Kidney tubule cell (primary cell): ENCODE measurements around the gene HOMER1.

Experiments used
- DNase-seq: peaks from one replicate; pipeline ENCODE4 v3.0.0-alpha.2; 2018; ENCODE audit warnings: low spot score

Gene HOMER1

DNA sequence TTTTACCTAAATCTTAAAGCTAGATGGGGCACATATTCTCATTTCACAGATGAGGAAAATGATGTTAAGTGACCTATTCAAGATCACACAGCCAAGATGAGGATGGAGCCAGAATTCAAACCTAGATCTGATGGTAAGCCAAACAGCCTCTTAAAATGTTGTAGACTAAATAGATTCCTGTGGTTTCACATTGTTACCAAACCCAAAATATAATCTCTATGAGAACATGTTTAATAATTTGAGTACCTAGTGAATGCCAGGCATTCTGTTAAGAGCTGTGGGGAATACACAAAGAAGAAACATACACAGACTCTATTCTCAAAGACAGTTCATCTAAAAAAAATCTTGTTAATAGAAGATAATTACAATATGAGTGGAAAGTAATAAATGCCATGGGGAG, 25.2 kb downstream of the HOMER1 start:
- DNase-seq, result no peak

DNA sequence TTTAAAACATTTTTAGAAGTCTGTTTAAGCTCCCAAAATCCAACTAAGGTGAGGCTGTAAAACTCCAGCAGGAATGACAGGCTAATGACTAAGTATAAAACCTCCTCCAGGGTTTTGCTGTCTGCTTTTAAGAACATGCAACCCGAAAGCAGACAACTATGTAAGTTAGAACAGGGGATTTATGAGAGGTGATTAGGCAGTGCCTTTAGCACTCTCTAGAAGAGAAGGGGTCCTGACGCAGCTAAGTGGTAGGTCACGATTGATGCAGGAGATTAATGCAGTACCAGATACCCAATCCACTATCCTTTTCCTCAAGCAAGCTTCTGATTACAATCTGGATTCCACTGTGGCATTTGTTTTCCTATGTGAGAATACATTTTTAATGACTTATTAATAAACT, 25.9 kb downstream of the HOMER1 start:
- no peak for DNase-seq

DNA sequence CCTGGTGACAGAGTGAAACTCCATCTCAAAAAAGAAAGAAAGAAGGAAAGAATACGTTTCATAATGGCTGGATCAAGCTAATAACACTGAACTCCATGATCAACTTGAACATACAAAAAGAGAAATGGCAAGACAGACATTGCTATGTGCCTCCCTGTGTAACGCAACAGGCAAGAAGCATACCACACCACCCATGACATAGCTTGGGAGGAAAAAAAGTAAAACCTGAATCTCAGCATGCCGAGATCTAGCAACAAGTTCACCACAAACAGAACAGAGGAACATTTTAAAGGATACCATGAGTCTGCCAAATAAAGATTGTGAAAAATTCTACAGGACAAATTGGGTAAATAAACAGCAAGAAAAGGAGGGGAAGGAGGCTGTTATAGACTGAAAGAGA, 26.7 kb downstream of the HOMER1 start:
- DNase-seq, result no peak

DNA sequence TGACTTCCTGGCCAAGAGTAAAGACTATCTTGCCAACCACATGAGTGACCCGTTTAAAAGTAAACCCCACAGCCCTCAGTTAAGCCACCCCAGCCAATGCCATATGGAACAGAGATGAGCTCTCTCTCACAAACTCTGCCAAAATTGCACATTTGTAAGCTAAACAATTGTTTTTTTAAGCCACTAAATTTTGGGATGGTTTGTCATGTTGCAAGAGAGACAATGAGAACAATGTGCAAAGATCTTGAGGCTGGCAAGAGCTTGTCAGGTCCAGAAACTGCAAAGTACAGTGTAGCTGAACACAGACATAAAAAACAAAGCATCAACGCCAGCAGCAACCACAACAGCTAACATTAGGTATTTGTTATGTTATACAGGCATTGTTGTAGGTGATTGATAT, 27.8 kb downstream of the HOMER1 start:
- DNase-seq, result no peak

DNA sequence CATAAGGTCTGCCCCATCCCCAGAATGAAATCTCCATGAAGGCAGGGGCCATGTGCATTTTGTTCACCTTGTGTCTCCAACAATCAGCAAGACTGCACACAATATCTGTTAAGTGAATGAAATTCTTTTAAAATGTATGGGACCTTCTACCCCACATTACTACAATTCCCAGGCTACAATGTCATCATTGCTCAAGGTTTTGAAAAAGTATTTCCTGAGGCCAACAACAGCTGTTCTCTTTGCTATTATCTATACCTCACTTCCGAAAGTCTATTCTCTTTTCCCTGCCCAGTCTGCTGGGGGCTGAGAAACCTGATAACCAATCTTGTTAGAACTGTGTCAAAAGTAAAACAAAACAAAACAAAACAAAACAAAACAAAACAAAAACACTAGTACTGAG, 29.2 kb downstream of the HOMER1 start:
- no peak for DNase-seq

DNA sequence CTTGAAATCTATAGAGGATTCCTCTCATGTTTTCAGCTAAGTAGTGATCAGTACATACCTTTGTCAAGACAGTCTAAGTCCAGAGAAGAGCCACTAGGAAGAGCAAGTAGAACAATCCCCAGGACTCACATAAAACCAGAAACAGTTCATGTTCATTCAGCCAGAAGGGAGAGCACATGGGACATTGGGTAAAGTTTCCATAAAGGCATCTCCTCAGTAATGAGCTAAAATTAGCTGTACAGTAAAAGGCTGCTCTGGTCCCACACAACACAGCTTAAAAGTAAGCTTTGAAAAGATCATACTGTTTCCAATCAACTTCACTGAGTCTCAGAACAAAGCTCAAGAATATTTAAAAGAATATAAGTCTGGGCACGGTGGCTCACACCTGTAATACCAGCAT, 32.4 kb downstream of the HOMER1 start:
- no peak for DNase-seq

DNA sequence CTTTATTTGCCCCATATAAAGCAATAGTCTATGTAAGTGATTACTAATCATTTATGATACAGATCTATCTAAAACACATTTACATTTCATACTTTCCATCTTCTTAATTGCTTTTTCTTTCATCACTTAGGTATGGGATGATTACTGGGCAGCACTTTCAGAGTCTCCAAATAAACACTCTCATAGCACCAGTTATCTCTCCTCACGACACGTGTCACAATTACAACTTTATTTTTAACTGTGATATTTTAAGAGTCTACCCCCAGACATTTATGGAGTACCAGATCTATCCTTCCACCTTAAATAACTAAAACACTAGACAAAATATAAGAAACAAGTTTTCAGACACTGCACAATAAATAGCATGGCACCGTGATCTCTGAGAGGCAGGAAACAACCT, 32.9 kb downstream of the HOMER1 start:
- no peak for DNase-seq

DNA sequence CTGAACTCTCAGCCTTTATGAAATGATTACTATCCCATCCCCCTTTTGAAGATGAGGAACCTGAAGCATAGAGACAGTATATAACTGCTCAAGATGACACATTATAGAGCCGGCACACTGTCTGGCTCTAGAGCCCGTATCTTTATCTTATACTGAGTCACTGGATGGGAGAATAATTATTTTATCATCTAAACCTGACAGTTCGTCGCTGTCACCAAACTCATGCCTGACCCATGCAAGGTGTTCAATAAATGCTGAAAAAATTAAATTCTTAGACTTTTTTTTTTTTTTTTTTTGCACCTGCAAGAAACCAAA, 38.8 kb downstream of the HOMER1 start:
- DNase-seq, result no peak

DNA sequence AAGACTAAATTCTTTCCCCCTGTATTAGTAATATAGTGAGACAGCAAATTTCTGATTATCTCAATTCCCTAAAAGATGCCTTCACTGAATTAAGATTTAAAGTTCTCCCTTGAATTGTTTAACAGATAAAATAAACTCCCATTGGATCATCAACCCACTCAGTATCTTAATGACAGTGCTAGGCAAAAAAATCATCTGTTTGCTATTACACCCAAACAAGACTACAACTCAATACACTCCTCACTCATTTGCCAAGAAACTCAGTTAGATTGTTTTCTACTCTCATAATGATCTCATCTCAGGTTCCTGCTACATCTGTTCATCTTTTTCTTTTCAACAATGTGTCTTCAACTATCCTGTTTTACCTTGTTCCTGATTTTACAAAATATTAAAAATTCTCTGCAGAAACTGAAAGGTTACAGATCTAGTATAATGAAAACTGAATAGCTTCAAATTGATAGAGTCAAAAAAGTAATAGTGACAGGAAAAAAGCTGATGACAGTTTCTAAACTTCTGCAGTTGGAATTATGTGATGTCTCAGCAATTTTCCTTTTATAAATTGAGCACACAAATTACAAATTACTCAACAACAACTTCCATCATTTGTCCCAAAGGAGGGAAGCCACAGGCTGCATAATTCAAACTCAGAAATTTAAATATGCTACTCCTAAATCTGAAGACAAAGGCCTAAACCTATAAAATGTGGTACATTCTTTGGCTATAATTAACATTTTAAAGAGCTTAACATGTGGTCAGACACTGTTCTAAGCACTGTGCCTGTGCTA, 39.4 kb downstream of the HOMER1 start:
- no peak for DNase-seq

DNA sequence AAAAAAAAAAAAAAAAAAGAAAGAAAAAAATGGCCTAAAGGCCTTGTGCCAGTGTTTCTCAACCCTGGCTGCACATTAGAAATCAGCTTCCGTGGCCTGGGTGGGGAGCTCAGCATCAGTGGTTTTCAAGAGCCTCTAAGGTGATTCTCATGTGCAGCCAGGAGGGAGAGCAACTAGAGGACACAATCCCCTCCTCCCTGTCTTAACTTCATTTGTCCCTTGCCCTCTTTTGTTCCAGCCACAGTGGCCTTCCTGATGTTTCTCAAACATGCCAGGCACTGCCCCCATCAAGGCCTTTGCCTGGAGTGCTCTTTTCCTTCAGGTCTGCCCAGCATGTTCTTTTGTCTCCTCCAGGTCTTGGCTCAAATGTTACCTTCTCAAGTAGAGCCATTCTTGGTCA, 42.4 kb downstream of the HOMER1 start:
- no peak for DNase-seq

DNA sequence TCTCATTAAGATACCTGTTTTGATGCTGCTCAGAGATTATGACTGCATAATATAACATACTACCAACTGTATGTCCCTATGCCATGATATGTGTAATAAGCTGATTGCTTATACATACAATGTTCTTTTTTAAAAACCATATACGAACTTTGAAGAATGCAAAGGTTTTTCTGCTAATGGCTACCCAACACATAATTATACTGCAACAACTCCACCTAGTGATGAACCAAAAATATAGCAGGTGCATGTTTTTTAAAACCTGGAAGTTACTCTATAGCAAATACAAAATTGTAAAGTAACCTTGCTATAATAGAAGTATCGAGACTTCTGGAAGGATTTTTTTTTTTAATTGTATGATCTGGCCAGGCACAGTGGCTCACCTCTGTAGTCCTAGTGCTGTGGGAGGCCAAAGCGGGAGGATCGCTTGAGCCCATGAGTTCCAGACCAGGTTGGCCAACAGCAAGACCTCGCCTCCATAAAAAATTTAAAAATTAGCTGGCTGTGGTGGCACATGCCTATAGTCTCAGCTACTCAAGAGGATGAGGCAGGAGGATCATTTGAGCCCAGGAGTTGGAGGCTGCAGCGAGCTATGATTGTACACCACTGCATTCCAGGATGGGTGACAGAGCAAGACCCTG, 49.1 kb downstream of the HOMER1 start:
- peak; percentile 44 for DNase-seq

DNA sequence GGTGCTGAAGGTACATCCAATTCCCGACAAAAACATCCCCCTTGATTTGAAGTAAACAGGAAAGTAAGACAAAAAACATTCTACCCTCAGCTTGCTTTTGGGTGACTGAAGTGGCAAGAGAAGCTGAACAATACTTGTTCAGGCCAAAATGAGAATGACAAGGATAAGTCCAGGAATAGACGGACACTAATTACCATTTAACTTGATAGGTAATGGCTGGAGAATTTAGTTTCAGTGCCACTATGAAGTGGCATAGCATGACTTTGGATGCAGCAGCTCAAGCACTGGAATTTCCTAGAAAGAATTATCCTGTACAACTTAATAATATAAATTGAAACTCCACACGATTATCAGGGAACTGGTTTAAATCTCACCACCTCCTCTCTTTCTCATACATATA, 49.7 kb downstream of the HOMER1 start:
- no peak for DNase-seq

DNA sequence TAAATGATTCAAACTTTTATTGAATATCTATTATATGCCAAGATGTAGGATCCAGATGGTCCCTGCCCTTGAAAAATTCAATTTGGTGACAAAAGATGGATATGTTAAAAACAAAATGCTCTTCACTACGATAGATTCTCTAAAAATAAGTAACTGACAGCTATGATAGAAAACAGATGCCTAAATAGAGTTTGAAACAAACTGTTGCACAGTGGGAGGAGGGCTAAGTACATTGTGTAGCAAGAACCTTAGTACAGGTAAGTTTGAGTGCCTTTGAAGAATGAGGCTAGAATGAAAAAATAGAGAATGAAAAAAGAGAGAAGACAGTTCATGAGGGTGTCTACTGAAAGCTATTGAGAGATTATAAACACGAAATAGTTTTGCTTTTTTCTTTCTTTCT, 54.3 kb downstream of the HOMER1 start:
- DNase-seq, result no peak

DNA sequence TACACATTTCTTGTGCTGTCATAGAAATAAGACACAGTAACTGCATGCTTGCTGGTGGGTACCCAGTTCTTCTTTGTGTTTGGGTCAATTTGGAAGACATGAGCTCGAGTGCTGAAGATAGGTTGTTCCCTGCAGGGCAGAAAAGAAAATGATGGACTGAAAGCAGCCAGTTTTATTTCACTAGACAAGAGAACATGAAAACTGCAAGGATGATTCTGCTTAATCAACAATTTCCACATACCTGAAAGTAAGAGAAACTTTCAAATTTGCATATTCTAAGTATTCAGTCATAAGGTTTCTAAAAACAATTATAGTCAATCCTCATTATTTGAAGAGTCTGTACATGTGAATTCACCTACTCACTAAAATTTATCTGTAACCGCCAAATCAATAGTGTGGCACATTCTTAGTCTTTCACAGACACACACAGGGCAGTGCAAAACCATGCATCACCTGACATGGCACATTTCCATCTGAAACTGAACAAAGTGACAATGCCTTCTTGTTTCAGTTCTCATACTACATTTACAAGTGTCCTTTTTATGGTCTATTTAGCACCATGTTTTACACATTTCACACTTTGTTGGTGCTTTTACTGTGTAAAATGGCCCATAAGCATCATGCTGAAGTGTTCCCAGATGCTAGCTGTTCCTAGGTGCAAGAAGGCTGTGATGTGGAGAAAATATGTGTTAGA, 56.9 kb downstream of the HOMER1 start:
- no peak for DNase-seq

DNA sequence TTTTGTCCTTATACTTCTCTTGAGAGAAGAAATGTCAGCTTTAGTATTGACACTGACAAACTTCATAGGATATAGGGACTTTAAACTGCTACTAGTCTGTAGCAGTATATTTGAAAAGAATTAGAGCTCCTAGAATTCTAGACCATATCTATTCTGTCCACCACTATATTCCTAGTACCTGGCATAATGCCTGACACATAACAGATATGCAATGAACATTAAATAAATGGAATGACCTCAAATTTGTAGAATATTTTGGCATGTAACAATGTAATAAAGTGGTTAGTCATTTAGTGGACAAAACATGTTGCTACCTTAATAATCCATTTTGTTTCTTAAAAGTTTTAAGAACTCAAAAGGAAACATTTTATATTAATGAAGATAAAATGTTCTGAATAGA, 57.5 kb downstream of the HOMER1 start:
- DNase-seq, result no peak

DNA sequence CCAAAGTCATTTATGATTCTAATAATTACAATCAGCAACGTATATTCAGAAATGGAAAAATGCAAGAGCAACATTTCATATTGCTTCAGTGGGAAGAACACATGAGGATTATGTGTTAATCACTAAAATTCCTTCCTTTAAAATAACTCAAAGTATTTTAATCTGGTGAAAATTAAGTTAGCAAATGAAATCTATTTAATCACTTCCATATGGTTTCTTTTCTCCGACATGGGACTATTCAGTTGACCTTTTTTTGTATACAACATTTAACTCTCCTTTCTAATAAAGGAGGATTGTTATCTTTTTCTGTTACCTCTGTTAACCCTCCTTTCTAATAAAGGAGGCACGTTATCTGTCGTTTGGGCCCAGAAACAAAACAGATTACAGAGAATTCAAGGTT, 59.9 kb downstream of the HOMER1 start:
- no peak for DNase-seq

DNA sequence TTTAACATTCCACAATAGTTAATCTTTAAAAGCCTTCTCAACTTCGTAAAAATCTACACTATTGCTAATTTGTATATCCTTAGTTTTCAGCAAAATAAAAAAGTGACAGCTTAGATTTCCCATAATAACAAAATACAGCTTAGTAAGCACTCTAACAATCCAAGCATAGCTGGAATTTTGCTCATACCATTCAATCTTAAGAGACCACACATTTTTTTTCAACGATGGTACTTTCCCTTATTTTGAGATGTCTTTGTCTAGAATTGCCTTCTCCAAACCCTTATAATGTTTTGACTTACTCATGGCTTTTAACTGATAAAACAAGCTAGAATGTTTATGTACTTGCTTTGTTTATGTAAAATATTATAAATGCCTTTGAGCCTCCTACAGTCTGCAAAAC, 65.6 kb downstream of the HOMER1 start:
- peak; percentile 50 for DNase-seq

DNA sequence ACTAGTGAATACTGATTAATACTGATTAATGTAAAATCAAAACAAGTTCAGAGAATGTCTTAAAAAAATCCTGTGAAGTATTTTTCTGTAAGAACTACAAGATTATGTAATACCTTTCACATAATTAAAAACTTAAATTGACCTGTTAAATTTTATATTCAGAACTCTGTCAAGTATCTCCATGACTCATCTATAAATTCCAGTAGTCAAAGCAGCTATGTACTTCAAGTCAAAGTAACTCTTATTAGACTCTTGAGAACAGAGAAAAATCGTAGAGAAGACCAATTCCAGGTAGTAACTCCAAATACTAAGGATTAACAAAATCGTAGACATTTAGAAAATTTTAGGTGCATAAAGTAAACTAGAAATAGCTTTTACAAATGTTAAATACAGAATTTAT, 77.1 kb downstream of the HOMER1 start:
- DNase-seq, result peak; percentile 7

DNA sequence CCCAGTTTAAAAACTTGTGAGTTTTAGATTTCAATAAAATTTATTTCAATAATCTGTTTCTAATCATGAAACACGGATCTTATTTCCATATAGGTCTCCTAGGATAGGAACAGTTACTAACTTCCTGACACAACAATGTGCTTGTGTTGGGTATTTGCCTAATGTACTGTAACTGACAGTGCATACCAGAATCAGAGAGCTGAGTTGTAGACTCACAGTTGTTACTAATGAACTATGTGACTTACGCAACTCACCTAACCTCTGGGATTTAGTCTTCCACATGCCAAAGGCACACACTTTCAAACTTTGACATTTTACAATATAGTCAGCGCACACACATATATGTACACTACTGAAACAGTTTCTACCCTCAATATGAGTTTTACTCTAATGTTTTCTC, 77.7 kb downstream of the HOMER1 start:
- peak; percentile 67 for DNase-seq

DNA sequence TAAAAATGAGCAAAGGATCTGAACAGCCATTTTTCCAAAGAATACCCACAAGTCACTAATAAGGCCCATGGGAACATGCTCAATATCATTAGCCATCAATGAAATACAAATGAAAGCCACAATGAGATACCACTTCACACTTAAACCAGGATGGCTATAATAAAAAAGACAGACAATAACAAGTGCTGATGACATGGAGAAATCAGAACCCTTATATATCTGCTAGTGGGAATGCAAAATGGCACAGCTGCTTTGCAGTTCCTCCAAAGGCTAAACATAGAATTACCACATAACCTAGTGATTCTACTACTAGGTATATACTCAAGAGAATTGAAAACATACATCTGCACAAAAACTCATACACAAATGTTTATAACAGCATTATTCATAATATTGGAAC, 83.7 kb downstream of the HOMER1 start:
- DNase-seq, result no peak

DNA sequence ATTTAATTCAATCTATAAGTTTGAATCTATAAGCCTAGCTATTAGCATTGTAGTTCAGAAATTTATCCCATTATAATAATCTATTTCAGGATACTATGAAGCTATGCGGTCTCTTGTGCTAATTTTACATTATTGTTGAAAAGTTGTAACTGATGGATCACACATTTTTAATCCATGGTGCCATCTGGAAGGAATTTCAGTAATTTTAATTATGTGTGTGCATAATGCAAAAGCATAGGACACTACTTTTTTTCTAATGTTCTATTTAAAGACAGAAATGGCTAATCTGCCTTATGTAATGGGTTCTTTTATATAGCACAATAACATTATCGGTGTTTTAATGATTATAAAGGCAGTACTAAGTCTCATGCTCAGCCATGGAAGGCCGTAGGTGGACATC, 90.6 kb downstream of the HOMER1 start:
- no peak for DNase-seq

DNA sequence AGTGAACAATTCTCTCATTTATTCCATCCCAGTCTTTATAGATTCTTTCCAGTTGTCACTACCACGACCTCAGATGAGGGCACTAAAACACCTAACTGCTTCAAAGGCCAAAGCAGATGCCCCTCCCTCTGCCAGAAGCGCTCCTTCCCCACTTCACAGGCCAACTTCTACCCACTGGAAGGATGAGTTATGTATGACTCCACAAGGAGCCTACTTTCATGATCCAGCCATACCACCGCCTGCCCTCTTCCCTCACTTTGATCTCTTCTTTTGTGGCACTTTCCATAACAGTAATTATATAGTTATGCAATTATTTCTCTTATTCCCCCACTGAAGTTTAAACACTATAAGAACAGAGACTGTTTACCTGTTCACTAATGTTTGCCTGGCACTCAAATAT, 93.7 kb downstream of the HOMER1 start:
- DNase-seq, result no peak

DNA sequence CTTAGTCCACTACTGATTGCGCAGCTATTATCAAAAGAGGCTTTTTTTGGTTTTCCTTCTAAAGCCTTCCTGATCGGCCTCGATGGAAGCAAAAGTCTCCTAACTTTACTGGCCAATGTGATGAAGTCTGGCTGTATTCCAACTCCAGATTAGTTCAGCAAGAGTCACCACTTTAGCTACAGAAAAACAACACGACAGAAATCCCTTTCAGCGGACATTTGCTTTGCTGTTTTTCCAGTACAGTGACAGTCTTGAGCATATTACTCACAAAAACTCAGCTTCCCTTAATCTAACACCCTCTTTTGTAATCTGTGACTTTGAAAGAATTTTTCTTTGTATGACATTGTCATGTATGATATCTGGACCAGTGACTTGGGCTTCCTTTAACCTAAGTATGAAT, 95.7 kb downstream of the HOMER1 start:
- no peak for DNase-seq

DNA sequence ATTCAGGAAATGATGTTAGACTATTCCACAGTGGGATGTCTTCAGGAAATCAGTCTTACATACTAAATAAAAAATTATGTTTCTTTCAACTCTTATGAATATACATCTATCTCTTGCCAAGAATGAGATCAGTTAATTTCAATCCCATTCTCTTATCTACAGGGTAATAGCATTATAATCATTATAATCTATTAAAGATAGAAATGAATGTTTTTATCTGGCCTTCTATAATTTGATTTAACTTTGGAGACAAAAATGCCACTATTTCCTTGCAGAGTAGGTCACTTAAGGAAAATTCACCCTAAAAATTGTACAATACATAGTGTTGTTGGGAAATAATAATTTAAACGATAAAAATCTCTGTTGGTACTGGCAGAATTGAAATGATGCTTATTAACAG, 96.4 kb downstream of the HOMER1 start:
- DNase-seq, result no peak
